ENCODE data around the gene ZNF516.

GRCh38 chr18:76453932-76454331 is 41.1 kb downstream of the ZNF516 start:
- TF ChIP-seq EZH2 (IDR thresholded peaks at IDR 0.05; ENCODE audit: borderline replicate concordance, control insufficient read depth, low read depth, low read length) (no peak), MXI1 (IDR thresholded peaks at IDR 0.05; ENCODE audit: low read depth, low read length) (no peak), POLR2A (IDR thresholded peaks at IDR 0.05; ENCODE audit: low read depth, low read length) (no peak), ATF3 (IDR thresholded peaks at IDR 0.05; ENCODE audit: borderline replicate concordance, extremely low read depth, low read depth, low read length) (no peak), SPI1 (IDR thresholded peaks at IDR 0.05; ENCODE audit: borderline replicate concordance, insufficient read depth, low read depth, low read length) (no peak), TAF1 (IDR thresholded peaks at IDR 0.05; ENCODE audit: borderline replicate concordance, low read depth, low read length) (no peak), KDM1A (IDR thresholded peaks at IDR 0.05; ENCODE audit: borderline replicate concordance) (no peak)

All from GM12878 (cell line).